ENCODE results near the gene ST3GAL3.
"Not testable (repeated sequence)": the region's sequence is repeated elsewhere in the genome, so short reads cannot be mapped to it uniquely, and the experiment has no call there.

The ST3GAL3 gene

DNA sequence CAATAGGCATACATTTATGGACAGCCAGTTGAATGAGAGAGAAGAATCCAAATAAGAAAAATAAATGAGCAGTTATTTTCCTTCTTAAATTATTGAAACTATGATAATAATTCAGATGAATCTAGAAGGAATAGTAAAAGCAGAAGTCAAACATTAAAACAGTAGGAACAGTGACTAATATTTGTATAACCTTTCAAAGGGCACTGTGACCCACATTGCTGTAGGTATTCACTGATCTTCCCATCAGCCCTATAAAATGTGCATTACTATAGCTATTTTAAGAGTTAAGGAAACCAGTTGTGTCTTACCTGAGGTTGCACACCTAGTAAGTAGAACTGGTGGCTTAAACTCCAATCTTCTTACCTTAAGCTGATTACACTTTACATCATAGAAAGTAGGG is 123.5 kb downstream of the ST3GAL3 start:
- H3K9ac ChIP-seq (ENCODE audit: insufficient read length): no peak overlapping the region
- H3K4me3 ChIP-seq: no peak overlapping the region
- H3K27ac ChIP-seq: no peak overlapping the region
- peaks cover 18% of the 10 kb centered on the region for H3K36me3 ChIP-seq (ENCODE audit: insufficient read depth, low read length)
- DNase-seq (ENCODE audit: low read depth, low spot score): no peak
- no peaks in the 10 kb centered on the region for H3K9me3 ChIP-seq (ENCODE audit: low read depth, low read length)
- TF ChIP-seq EZH2 (IDR thresholded peaks at IDR 0.05) (no peak), POLR2AphosphoS5 (IDR thresholded peaks at IDR 0.05; ENCODE audit: borderline replicate concordance, low read depth, low read length) (no peak), FOXP2 (optimal IDR thresholded peaks at IDR 0.05; ENCODE audit: control extremely low read depth, extremely low read length, insufficient read depth) (no peak)

DNA sequence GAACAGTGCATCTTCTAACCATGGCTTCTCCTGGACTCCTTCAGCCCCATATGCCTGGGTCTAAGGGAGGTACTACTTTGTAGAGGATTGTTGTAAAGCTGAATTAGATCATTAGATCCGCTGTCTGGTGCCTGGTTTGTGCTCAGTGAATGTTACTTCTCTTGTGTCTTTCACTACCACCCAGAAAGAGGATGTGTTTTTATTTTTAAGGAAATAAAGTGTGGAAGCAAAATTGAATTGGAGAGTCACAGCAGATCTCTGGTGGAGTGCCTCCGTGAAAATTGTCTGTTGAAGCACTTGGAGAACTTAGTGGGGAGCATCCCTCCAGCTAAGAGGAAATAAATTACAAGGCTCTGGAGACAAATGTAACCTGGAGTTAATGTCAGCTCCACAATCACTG is 124.5 kb downstream of the ST3GAL3 start:
- no peak overlapping the region for H3K4me3 ChIP-seq
- no peak for DNase-seq (ENCODE audit: low read depth, low spot score)
- H3K9me3 ChIP-seq (ENCODE audit: low read depth, low read length): no peaks in the 10 kb centered on the region
- no peak overlapping the region for H3K9ac ChIP-seq (ENCODE audit: insufficient read length)
- no peak overlapping the region for H3K27ac ChIP-seq
- TF ChIP-seq EZH2 (IDR thresholded peaks at IDR 0.05) (no peak), POLR2AphosphoS5 (IDR thresholded peaks at IDR 0.05; ENCODE audit: borderline replicate concordance, low read depth, low read length) (no peak), FOXP2 (optimal IDR thresholded peaks at IDR 0.05; ENCODE audit: control extremely low read depth, extremely low read length, insufficient read depth) (no peak)
- peaks cover 12% of the 10 kb centered on the region for H3K36me3 ChIP-seq (ENCODE audit: insufficient read depth, low read length)

DNA sequence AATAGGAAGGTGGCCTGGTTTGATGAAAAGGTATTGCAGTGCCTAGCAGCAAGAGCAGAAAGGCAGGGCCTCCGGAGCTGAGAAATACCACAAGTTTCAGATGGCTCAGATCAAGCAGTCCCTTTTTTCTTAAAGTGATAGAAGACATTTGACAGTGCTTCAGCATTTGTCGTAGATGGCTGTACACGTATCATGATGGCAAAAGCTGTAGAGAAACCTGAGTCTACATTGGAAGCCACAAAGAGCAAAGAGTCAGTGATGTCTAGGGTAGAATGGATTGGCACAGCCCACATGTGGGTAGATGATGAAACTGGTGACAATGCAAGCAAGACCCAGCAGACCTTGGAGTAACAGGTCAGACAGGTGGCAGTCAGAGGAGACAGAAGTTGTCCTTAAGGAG is 124.9 kb downstream of the ST3GAL3 start:
- no peak overlapping the region for H3K27ac ChIP-seq
- H3K9me3 ChIP-seq (ENCODE audit: low read depth, low read length): no peaks in the 10 kb centered on the region
- DNase-seq (ENCODE audit: low read depth, low spot score): no peak
- no peak overlapping the region for H3K9ac ChIP-seq (ENCODE audit: insufficient read length)
- no peak overlapping the region for H3K4me3 ChIP-seq
- no peak for TF ChIP-seq FOXP2 (optimal IDR thresholded peaks at IDR 0.05; ENCODE audit: control extremely low read depth, extremely low read length, insufficient read depth)
- TF ChIP-seq POLR2AphosphoS5 (IDR thresholded peaks at IDR 0.05; ENCODE audit: borderline replicate concordance, low read depth, low read length): no peak
- no peak for TF ChIP-seq EZH2 (IDR thresholded peaks at IDR 0.05)
- peaks cover 12% of the 10 kb centered on the region for H3K36me3 ChIP-seq (ENCODE audit: insufficient read depth, low read length)

DNA sequence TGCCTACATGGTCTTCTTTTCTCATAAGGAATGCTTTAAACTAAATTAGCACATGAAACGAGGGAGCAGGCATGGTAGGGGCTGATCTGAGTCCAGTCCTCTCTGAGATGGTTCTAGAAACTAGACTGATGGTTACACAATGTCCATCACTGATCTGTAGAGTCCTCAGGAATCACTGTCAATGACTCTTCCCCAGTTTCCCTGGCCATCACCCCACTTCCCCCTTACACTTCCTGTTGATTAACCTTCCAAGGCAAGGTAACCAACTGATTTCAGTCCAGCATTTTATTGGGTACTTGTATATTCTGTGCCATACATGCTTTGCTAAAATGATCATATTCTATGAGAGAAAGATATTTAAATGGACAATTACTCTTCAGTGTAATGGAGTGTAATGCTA is 125.7 kb downstream of the ST3GAL3 start:
- TF ChIP-seq FOXP2 (optimal IDR thresholded peaks at IDR 0.05; ENCODE audit: control extremely low read depth, extremely low read length, insufficient read depth): no peak
- TF ChIP-seq EZH2 (IDR thresholded peaks at IDR 0.05): no peak
- no peak for TF ChIP-seq POLR2AphosphoS5 (IDR thresholded peaks at IDR 0.05; ENCODE audit: borderline replicate concordance, low read depth, low read length)
- Histone ChIP-seq H3K4me3 (no peak overlapping the region), H3K36me3 (ENCODE audit: insufficient read depth, low read length) (peaks cover 6% of the 10 kb centered on the region), H3K9ac (ENCODE audit: insufficient read length) (no peak overlapping the region), H3K9me3 (ENCODE audit: low read depth, low read length) (no peaks in the 10 kb centered on the region), H3K27ac (no peak overlapping the region)
- no peak for DNase-seq (ENCODE audit: low read depth, low spot score)

DNA sequence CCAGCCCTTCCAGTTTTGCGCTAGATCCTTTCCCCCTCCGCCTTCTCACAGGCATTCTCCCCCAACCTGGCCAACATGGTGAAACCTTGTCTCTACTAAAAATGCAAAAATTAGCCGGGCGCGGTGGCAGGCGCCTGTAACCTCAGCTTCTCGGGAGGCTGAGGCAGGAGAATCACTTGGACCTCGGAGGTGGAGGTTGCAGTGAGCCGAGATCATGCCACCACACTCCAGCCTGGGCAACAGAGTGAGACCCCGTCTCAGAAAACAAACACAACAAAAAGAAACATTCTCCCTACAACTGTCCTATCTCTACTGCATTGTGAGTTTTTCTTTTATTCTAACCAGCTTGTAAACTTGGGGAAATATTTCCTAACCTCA is 126.6 kb downstream of the ST3GAL3 start:
- not testable (repeated sequence) for H3K9me3 ChIP-seq (ENCODE audit: low read depth, low read length); H3K36me3 ChIP-seq (ENCODE audit: insufficient read depth, low read length); DNase-seq (ENCODE audit: low read depth, low spot score); H3K4me3 ChIP-seq; H3K27ac ChIP-seq; H3K9ac ChIP-seq (ENCODE audit: insufficient read length)

DNA sequence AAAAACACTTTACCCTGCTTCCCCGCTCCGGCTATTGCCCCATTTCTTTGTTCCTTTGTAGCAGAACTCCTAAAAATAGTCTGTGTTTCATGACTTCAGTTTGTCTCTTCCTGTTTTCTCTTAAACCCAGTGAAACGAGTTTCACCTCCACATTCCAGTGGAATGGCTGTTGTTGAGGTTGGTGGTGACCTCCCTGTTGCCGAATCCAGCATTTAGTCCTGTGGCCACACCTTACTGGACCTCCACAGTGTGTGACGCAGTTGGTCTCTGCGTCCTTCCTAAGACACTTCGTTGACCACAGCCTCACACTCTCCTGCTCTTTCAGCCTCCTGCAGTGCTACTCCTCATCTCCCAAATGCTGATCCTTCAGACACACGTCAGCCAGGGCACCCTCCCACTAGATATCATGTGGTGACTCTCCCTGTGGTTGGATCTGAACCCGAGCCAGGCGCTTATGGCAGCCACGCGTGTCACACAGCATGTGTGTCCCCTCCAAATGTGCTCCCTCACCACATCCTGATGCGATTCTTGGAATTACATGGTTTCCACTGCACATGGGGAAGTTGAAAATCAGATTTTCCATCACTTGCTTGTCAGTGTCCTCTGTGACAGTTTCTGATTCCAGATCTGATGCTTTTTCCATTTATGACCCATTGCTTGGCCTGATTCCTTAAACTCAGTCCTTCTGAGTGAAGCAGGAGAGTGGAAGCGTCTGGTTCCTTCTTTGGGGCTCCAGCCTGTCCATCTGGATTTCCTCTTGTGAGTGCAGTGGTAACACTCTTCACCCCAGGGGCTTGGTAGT is 127.1 kb downstream of the ST3GAL3 start:
- Histone ChIP-seq H3K27ac (no peak overlapping the region), H3K9me3 (ENCODE audit: low read depth, low read length) (no peaks in the 10 kb centered on the region), H3K4me3 (no peak overlapping the region), H3K9ac (ENCODE audit: insufficient read length) (no peak overlapping the region), H3K36me3 (ENCODE audit: insufficient read depth, low read length) (peaks cover 10% of the 10 kb centered on the region)
- TF ChIP-seq FOXP2 (optimal IDR thresholded peaks at IDR 0.05; ENCODE audit: control extremely low read depth, extremely low read length, insufficient read depth) (no peak), POLR2AphosphoS5 (IDR thresholded peaks at IDR 0.05; ENCODE audit: borderline replicate concordance, low read depth, low read length) (no peak), EZH2 (IDR thresholded peaks at IDR 0.05) (no peak)
- no peak for DNase-seq (ENCODE audit: low read depth, low spot score)

DNA sequence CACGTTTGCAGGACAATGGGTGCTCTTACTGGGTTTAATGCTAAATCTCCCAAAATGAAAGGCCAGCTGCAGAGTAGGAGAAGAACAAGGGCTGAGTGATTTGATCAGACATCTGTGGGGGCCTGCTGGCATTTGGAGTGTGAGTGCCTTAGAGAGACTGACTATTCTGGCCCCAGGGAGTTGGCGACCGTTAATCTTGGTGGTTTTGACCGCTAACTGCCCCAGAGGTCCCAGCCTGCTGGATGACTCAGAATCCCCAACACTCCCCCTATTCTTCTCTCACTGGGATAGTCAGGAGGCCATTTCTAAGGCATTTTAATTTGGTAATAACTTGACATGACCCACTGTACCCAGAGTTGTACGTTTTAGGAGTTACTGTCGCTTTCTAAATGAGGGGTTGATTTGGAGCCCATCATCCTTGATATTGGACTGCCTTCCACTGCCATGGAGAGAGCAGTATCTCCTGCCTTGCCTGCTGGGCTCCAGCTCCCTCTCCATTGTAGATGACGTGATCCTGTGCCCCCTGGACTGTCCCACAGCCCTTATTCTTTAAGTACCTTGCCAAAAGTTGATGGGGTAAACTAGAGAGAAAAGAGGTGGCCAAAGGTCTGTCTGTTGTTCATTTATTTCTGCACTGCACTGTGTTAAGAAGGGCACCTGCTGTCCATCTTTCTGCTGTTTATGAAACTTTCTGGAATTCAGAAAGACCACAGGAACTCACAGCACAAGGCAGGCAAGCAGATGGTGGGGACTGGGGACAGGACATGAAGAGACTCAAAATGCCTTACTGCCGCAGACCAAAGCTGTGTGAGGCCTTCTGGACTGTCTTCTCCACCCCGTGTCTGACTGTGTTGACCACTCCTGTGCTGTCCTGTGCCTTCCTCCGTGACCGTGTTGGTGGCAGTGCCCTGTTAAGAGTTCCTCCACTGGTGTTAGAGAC is 128.0 kb downstream of the ST3GAL3 start:
- DNase-seq (ENCODE audit: low read depth, low spot score): no peak
- no peaks in the 10 kb centered on the region for H3K9me3 ChIP-seq (ENCODE audit: low read depth, low read length)
- TF ChIP-seq POLR2AphosphoS5 (IDR thresholded peaks at IDR 0.05; ENCODE audit: borderline replicate concordance, low read depth, low read length) (no peak), FOXP2 (optimal IDR thresholded peaks at IDR 0.05; ENCODE audit: control extremely low read depth, extremely low read length, insufficient read depth) (no peak), EZH2 (IDR thresholded peaks at IDR 0.05) (no peak)
- H3K36me3 ChIP-seq (ENCODE audit: insufficient read depth, low read length): peaks cover 17% of the 10 kb centered on the region
- peak overlapping the region; percentile 92 for H3K27ac ChIP-seq
- H3K9ac ChIP-seq (ENCODE audit: insufficient read length): no peak overlapping the region
- H3K4me3 ChIP-seq: no peak overlapping the region; the same call in 1 of the 2 replicates

DNA sequence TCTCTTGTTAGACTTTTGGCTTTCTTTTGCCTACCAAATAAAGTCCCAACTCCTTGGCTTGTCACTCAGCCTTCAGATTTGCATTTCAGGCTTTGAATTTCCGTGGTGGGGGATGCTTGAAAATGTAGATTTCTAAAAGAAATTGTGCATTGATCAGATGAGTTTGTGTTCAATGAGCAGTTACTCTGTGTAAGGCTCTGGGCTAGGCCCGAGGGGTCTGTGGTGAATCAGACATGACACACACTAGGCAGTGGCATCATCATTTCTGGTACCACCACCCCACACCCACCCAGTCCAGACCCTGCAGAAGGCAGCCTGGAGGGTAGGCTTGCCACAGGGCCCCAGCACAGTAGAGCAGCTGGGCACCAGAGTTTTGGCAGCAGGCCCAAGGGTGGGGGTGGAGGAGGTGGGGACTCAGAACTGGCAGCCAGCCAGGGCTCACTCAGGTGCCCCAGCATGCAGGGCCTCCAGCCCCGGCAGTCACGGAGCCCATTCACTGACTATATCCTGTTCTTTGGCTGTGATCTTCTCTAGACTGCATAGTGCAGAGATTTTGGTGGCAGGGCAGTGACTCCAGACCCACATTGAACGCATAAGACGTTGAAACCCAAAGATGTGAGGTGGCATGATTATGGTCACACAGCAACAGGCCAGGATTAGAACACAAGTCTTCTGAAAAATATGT is 129.1 kb downstream of the ST3GAL3 start:
- Histone ChIP-seq H3K4me3 (peak overlapping the region; percentile 51), H3K27ac (peak overlapping the region; percentile 92), H3K9me3 (ENCODE audit: low read depth, low read length) (no peaks in the 10 kb centered on the region), H3K36me3 (ENCODE audit: insufficient read depth, low read length) (peaks cover 26% of the 10 kb centered on the region), H3K9ac (ENCODE audit: insufficient read length) (no peak overlapping the region)
- TF ChIP-seq EZH2 (IDR thresholded peaks at IDR 0.05) (no peak), POLR2AphosphoS5 (IDR thresholded peaks at IDR 0.05; ENCODE audit: borderline replicate concordance, low read depth, low read length) (peak; percentile 52; the same call in 1 of the 2 replicates), FOXP2 (optimal IDR thresholded peaks at IDR 0.05; ENCODE audit: control extremely low read depth, extremely low read length, insufficient read depth) (no peak)
- no peak for DNase-seq (ENCODE audit: low read depth, low spot score)
